GM13977 (cell line): ENCODE data around the gene JOSD2.

Experiments used
- DNase-seq: peaks from one replicate; pipeline ENCODE4 v3.0.0; 2012; ENCODE audit warnings: low spot score
- CTCF ChIP-seq: IDR thresholded peaks from 2 replicates; pipeline ENCODE4 v1.5.1; 2012; ENCODE audit warnings: mild to moderate bottlenecking, control low read depth; ENCODE audit not compliant: insufficient read depth; ENCODE audit errors: extremely low read depth, missing control alignments
- in situ Hi-C: fragments of 300-500 bp; cut with MboI; formaldehyde crosslinking; loops from one replicate; pipeline ENCODE4 v1.12.0; 2022; ENCODE audit warnings: low sequenced_read_pairs, low pct_unique_long_range_greater_than_20kb, mixed read lengths, inconsistent platforms; ENCODE audit not compliant: unreplicated experiment

The JOSD2 gene

GRCh38 chr19:50496189-50497021 lies 14.6 kb downstream of the JOSD2 start:
- in situ Hi-C loops, result no loop called here
- TF ChIP-seq CTCF, result no peak
- no peak for DNase-seq

GRCh38 chr19:50495020-50495531 lies 15.9 kb downstream of the JOSD2 start:
- no peak for TF ChIP-seq CTCF
- in situ Hi-C loops, result no loop called here

DNA sequence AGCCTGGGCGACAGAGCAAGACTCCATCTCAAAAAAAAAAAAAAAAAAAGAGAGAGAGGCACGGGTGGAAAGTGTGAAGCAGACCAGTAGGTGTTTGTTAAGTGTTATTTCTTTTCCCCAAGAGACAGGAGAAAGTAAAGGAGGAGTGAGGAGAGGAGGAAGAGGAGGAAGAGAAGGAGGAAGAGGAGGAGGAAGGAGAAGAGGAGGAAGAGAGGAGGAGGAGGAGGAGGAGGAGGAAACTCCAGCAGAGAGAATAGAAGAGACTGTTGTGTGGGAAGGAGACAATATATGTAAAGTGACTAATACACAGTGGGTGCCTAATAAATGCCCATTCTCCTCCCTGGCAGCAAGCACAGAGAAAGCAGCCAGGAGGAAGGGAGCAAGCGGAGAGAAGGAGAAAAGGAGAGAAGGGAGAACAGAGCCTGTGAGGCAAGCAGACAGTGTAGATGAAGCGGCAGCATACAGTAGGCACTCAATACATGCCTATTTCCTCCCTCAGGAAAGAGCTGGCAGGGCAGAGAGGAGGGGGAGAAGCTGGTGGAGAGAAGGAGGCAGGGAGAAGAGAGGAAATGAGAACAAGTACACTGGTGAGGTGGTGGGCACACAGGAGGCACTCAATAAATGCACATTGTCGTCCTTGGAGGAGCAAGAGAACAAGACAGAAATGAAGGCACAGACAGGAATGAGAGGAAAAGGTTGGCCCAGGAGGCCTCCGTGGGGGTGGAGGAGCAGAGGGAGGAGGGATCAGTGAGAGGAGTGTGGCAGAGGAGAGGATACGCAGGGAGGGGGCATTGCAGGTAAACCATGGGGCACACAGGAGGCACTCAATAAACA lies 16.6 kb downstream of the JOSD2 start:
- no peak for DNase-seq
- no peak for TF ChIP-seq CTCF
- in situ Hi-C loops, result no loop called here

More at GRCh38 chr19:50495020-50495531, 15.9 kb downstream of the JOSD2 start:
- DNase-seq, result no peak

GRCh38 chr19:50493171-50493570 lies 17.8 kb downstream of the JOSD2 start:
- in situ Hi-C loops, result no loop called here
- DNase-seq, result no peak
- no peak for TF ChIP-seq CTCF

DNA sequence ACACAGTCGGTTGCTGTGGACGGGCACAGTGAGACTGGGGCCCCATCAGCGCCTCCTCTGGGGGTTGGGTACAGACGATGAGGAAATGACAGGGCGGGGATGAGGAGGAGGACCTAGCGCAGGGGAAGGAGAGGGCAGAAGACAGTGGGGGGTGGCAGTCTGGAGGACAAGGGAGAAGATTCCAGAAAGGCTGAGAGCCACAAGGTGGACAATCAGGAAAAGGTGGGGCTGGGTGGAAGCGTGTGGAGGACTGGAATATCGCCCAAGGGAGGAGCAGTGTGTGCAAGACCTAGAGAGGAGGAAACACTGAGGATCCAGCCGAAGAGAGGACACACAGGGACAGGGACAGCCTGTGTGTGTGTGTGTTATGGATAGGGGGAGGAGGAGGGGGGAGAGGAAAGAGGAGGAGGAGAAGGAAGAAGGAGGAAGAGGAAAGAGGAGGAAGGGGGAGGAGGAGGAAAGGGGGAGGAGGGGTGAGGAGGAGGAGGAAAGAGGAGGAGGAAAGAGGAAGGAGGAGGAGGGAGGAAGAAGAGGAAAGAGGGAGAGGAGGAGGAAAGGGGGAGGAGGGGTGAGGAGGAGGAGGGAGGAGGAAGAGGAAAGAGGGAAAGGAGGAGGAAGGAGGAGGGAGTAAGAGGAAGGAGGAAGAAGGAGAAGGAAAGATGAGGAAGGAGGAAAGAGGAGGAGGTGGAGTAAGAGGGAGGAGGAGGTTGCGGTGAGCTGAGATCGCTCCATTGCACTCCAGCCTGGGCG lies 18.5 kb downstream of the JOSD2 start:
- TF ChIP-seq CTCF, result no peak
- no peak for DNase-seq
- in situ Hi-C loops, result no loop called here

- in situ Hi-C loops, result no loop called here
- no peak for DNase-seq
- TF ChIP-seq CTCF, result no peak
Measured at GRCh38 chr19:50490991-50491472, 20.0 kb downstream of the JOSD2 start.
